T-helper 22 cell (primary cell): Measurements from ENCODE around the gene DOCK1.

ENCODE experiments used
- DNase-seq: peaks from one replicate; pipeline ENCODE4 v3.0.0-alpha.2; 2020; ENCODE audit warnings: low read depth

DOCK1 gene

GRCh38 chr10:127428385-127428980, 523.3 kb downstream of the DOCK1 start:
- DNase-seq, result no peak

DNA sequence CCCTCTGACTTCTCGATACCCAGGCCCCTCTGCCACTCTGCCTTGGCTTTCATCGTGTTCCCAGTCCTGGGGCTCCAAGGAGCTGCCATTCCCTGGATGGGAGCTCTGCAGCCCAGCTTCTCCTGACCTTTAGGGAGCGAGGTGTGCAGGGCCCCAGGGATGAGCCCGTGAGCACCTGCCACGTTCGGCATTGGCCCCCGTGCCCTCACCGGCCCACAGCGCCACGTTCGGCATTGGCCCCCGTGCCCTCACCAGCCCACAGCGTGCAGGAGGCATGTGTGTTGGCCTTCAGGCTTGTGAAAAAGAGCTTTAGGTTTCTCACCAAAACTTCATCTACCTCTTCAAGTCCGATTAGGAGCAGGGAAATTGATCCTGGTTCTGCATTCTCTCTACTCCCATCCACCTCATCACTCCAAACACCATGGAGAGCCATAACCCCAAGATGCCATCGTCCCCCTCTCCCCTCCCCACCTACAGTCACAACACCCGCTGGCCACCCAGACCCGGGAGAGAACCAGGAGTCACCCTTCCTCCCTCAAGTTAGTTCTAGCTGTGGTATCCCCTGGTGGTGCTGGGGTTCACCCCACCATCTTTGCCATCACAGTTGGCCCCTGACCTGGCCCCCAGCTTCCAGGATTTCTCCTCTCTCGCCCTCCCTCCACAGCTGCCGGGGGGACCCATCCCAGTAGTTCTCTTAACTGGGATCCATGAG, 524.5 kb downstream of the DOCK1 start:
- DNase-seq, result no peak

DNA sequence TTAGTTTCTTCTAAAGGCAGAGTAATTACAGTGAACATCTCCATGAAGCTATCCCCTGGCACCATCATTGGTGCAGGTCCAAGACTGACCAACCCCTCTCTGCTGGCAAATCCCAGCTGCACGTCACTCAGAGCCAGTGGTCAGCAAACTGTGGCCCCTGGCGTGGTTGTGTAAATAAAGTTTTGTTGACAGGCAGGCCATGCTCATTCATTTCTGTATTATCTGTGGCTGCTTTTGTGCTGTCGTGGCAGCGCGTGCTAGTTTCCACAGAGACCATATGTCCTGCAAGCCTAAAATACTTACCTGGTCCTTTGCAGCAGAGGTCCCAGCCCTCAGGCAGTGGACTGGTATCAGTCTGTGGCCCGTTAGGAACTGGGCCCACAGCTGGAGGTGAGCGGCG, 526.3 kb downstream of the DOCK1 start:
- DNase-seq, result no peak

DNA sequence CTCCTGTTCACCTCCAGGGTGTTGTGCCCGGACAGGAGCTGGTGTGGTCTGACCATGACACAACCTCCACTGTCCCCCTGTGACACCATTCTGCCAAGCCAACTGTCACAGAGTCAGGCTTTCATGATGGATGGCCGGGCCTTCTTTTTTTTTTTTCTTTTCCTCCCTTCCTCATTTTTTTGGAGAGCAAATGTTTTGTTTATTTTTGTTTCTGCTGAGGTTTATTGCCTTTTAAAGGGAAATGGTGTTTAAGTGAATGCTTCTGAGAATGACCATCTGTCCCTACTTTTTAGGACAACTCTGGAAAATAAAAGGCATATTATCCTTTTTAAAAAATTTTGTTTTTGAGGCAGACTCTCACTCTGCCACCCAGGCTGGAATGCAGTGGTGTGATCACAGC, 528.8 kb downstream of the DOCK1 start:
- no peak for DNase-seq

DNA sequence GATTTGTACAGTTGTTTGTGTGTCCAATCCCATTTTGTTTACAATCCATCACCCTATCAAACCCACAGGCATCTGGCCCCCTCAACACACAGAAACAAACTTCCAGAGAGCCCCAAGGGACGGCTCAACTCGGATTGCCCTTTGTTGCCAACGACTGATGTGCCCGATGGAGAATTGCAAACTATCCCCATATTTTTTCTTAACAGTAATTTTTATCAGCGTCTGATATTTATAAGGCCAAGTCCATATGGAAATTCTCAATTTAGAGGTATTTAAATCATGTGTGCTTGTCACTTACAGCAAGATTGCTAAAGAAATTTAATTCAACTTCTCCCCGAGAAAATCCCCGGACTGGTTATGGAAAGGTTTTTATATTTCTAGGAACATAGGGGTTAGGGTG, 530.0 kb downstream of the DOCK1 start:
- DNase-seq, result no peak

DNA sequence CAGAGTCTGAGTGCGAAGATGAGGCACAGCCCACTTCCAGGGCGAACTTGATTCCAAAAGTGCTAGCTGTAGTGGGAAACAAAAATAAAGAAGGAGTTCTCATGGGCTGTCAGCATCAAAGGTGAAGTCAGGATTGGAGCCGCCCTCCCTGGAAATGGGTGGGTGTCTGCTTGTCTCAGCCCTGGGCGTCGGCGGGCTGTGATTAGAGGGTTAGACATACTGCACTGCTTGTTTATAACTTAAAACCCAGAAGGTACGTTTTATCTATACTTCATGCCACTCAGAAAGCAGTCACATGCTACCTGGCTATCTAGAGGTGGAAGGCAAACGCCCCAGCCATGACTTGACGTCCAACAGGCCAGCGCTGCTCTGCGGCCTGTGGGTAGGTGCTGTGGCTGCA, 535.1 kb downstream of the DOCK1 start:
- DNase-seq, result no peak

DNA sequence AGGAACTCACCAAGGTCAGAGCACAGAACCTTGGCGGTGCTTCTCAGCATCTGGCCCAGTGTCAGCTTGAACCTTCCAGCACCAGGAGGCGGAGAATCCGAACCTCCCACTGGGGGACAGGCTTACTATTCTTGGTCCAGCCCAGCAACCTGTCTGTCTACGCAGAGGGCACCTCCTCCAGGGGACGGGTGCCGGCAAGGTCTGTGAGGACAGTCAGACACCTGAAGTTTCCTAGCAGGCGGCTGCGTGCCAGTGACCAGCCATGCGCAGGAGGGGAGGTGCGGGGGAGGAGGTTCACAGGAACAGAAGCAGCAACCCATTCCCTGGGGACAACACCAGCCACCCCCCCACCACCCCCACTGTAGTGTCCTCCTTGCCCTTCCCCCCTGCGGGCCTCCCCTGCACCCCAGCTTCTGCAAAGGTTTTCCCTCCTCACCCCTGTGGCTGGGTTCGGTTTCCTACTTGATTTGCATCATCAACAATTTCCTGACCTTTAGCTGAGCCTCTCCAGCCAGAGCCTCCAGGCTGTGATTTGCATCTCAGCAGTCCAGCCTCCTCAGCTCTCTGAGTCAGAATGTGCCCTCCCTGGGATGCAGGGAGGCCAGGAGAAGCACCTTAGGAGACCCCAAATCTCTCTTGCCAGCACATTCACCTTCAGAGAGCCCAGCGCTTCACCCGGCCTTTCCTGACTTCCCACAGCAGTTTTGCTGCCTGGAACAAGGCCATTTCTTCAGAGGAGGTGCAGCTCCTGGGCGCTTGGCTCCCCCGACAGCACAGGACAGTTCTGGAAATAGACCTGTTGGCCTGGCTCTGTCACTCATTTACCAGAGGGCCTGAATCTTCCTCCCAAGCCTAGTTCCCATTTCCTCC, 536.4 kb downstream of the DOCK1 start:
- DNase-seq, result no peak

DNA sequence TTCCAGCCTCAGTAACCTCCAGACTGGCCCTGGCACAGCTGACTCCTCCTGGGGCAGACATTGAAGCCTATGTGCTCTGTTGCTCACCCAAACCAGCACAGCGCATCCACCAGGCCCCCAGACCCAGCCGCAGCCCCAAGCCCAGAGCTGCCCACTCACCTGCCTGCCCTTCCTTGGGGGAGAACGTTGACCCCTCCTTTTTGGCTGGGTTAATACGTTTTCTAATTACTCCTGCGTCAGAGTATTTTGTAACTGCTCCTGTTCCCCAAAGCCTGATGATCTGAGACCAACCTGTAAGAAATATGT, 536.9 kb downstream of the DOCK1 start:
- no peak for DNase-seq

GRCh38 chr10:127444155-127444554, 538.9 kb downstream of the DOCK1 start:
- DNase-seq, result no peak

- no peak for DNase-seq
Observed at GRCh38 chr10:127447197-127447596, 542.0 kb downstream of the DOCK1 start.

GRCh38 chr10:127449490-127449889, 544.3 kb downstream of the DOCK1 start:
- DNase-seq, result no peak

GRCh38 chr10:127450644-127451043, 545.4 kb downstream of the DOCK1 start:
- DNase-seq, result no peak

GRCh38 chr10:127451628-127452027, 546.4 kb downstream of the DOCK1 start:
- DNase-seq, result no peak

- DNase-seq, result no peak
Observed at GRCh38 chr10:127452568-127452967, 547.3 kb downstream of the DOCK1 start.

DNA sequence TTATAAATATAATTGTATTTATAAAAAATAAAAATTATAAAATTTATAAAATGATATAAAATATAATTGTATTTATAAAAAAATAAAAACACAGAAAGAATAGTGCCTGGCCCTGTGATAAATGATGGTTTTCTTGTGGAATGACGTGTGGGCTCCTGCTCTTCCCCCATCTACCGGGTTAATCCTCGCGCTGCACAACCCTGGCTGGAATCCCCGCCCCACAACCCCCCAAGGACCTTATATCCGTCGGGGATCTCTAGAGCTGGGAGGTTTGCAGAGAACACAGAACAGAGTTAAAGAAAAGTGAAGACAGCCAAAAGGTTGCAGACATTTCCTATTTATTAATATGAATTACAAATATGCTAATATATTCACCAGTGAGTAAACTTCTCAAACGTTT, 548.5 kb downstream of the DOCK1 start:
- no peak for DNase-seq

DNA sequence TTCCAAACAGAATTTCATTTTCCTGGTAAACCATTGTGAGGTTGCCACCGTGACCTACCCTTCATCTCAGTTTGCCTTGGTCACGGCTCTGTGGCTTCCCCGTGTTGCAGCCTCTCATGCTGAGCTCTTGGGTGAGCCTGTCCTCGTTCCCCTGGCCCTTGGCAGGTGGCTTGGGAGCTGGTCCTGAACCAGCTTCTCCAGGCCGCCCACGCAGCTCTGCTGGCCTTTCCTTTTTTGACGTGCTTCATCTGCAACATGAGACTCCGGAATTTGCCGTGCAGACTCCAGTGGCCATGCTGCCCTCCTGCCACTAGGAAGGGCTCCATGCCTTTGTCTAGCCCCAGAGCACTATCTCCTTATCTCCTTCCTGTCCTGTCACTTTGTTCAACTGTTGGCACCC, 550.9 kb downstream of the DOCK1 start:
- no peak for DNase-seq

- no peak for DNase-seq
Observed at GRCh38 chr10:127458016-127458810, 553.0 kb downstream of the DOCK1 start.

GRCh38 chr10:127458829-127459228, 553.6 kb downstream of the DOCK1 start:
- no peak for DNase-seq

- no peak for DNase-seq
Observed at GRCh38 chr10:127459918-127460317, 554.7 kb downstream of the DOCK1 start.

DNA sequence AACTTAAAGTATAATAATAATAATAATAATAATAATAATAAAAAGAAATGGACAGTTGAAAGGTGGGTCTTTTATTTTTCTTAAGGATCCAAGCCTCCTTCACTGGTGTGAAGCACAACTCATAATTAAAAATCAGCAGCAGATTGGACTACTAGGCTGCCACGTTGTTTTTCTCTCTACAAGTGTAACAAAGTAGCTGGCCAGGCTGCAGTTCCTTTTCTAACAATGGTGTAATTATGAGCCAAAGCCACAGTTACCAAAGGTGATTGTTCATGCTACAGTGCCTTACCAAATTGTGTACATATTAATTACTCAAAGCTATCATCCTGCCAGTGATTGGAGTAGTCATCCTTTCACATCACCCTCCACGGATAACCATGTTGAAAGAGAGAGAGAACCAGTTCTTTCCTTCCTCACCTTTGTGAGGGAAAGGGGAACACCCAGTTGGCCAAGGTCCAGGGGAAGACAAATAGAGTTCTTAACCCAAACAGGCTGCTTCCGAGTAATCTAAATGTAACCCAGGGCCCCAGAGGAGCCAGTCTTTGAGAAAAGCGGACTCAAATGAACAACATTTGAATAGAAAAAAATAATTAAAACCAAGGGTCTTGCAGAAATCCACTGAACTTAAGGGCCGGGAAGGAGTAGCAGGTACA, 557.5 kb downstream of the DOCK1 start:
- no peak for DNase-seq

- no peak for DNase-seq
Observed at GRCh38 chr10:127463548-127463947, 558.3 kb downstream of the DOCK1 start.

- DNase-seq, result no peak
Observed at GRCh38 chr10:127464561-127464960, 559.3 kb downstream of the DOCK1 start.
